GM19239 (cell line): ENCODE results near the gene LTA.

Experiments used
- DNase-seq: peaks from one replicate; pipeline ENCODE4 v3.0.0; 2011; ENCODE audit warnings: low spot score; ENCODE audit not compliant: insufficient read length
- FAIRE-seq: peaks from 2 replicates; lab custom pipeline; 2011; peaks lifted over from hg19 to GRCh38; lab: Jason Lieb, UNC

Gene LTA

DNA sequence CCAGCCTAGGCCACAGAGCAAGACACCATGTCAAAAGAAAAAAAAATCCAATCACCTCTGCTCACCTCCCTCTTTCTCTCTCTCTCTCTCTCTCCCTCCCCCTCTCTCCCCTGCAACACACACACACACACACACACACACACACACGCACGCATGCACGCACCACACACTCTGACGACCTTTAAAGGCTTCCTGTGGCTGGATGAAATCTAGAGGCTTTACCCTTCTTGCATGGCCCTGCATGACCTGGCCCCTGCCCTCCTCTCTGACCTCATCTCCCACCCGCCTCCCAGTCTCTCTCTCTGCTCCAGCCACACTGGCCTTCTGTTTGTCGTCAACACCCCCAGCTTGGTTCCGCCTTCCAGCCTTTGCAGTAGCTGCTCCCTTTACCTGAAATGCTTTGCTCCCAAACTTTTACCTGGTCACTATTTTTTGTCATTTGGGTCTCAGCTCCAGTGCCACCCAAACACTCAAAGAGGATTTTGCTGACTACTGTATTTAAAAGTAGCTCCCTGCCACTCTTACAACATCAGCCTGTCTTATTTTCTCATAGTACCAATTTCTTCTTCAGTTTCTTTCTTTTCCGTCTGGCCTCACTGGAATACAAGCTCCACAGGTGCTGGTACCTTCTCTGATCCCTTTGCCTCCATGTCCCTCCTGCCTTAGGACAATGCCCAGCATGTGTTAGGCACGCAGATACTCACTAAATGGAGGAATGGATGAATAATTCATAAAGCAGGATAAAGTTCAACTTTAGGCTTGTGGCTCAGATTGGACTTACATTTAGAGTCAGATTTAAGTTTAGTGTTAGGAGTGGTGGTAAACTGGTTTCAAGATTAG, 4.3 kb upstream of the LTA start:
- peak; percentile 84 for FAIRE-seq

DNA sequence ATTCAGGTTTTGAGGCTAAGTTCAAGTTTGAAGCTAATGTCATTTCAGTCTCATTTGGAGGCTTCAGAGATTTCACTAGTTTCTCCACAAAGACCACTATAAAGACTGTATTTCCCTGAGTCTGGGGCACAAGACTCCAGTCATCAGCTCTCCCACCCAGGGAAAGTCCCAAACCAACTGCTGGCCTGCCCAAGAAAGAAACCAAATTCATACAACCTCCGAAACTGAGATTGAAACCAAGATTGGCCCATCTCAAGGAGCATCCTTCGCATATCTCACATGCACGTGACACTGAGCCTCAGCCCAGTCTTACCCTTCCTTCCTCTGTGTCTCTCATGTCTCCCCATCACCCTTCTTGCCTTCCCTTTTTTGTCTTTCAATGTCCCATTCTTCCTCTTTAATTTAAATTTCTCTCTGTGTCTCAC, 3.5 kb upstream of the LTA start:
- DNase-seq (no peak), FAIRE-seq (peak; percentile 99)

More for the DNA sequence above, 4.3 kb upstream of the LTA start:
- no peak for DNase-seq

DNA sequence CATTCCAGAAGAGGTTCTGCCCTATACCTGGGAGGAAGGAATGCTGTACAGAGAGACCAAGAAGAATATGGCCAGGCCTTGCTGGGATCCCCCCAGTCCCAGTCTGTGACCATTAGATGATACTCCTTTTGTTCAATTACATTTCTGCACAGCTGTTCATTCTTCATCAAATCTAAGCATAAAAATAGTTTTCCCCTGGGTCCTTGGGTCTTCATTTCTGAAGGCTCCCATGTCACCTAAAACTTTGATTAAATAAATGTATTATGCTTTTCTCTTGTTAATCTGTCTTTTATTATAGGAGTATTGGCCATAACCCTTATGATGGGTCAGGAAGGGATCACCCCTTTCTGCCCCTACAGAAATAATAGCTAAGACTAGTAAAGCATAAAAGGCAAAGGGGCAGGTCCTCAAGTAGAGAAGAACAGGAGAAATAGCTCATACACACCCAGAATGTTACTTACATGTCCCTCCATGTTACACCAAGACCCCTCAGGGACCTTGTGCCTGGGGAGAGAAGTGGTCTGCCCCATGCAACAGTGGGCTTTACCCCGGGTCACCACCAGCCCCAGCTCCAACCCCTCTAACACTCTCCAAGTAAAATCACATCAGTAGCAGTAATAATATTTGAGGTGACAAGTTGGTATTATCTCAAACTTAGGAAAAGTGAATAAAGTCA, 2.1 kb upstream of the LTA start:
- DNase-seq (no peak), FAIRE-seq (no peak)

DNA sequence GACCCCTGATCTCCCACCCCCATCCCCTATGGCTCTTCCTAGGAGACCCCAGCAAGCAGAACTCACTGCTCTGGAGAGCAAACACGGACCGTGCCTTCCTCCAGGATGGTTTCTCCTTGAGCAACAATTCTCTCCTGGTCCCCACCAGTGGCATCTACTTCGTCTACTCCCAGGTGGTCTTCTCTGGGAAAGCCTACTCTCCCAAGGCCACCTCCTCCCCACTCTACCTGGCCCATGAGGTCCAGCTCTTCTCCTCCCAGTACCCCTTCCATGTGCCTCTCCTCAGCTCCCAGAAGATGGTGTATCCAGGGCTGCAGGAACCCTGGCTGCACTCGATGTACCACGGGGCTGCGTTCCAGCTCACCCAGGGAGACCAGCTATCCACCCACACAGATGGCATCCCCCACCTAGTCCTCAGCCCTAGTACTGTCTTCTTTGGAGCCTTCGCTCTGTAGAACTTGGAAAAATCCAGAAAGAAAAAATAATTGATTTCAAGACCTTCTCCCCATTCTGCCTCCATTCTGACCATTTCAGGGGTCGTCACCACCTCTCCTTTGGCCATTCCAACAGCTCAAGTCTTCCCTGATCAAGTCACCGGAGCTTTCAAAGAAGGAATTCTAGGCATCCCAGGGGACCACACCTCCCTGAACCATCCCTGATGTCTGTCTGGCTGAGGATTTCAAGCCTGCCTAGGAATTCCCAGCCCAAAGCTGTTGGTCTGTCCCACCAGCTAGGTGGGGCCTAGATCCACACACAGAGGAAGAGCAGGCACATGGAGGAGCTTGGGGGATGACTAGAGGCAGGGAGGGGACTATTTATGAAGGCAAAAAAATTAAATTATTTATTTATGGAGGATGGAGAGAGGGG, 1.4 kb downstream of the LTA start:
- FAIRE-seq (no peak), DNase-seq (no peak)

DNA sequence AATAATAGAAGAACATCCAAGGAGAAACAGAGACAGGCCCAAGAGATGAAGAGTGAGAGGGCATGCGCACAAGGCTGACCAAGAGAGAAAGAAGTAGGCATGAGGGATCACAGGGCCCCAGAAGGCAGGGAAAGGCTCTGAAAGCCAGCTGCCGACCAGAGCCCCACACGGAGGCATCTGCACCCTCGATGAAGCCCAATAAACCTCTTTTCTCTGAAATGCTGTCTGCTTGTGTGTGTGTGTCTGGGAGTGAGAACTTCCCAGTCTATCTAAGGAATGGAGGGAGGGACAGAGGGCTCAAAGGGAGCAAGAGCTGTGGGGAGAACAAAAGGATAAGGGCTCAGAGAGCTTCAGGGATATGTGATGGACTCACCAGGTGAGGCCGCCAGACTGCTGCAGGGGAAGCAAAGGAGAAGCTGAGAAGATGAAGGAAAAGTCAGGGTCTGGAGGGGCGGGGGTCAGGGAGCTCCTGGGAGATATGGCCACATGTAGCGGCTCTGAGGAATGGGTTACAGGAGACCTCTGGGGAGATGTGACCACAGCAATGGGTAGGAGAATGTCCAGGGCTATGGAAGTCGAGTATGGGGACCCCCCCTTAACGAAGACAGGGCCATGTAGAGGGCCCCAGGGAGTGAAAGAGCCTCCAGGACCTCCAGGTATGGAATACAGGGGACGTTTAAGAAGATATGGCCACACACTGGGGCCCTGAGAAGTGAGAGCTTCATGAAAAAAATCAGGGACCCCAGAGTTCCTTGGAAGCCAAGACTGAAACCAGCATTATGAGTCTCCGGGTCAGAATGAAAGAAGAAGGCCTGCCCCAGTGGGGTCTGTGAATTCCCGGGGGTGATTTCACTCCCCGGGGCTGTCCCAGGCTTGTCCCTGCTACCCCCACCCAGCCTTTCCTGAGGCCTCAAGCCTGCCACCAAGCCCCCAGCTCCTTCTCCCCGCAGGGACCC, 2.3 kb downstream of the LTA start:
- peak; percentile 18 for FAIRE-seq

DNA sequence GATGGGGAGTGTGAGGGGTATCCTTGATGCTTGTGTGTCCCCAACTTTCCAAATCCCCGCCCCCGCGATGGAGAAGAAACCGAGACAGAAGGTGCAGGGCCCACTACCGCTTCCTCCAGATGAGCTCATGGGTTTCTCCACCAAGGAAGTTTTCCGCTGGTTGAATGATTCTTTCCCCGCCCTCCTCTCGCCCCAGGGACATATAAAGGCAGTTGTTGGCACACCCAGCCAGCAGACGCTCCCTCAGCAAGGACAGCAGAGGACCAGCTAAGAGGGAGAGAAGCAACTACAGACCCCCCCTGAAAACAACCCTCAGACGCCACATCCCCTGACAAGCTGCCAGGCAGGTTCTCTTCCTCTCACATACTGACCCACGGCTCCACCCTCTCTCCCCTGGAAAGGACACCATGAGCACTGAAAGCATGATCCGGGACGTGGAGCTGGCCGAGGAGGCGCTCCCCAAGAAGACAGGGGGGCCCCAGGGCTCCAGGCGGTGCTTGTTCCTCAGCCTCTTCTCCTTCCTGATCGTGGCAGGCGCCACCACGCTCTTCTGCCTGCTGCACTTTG, 3.3 kb downstream of the LTA start, which contains the start of gene TNF:
TNF (plus strand) TSS at position 231 of the 567 bp plus-strand sequence; CDS start at position 408, 177 bp downstream.
- no peak for DNase-seq
- peak; percentile 94 for FAIRE-seq

More for the DNA sequence above, 2.3 kb downstream of the LTA start:
- no peak for DNase-seq

DNA sequence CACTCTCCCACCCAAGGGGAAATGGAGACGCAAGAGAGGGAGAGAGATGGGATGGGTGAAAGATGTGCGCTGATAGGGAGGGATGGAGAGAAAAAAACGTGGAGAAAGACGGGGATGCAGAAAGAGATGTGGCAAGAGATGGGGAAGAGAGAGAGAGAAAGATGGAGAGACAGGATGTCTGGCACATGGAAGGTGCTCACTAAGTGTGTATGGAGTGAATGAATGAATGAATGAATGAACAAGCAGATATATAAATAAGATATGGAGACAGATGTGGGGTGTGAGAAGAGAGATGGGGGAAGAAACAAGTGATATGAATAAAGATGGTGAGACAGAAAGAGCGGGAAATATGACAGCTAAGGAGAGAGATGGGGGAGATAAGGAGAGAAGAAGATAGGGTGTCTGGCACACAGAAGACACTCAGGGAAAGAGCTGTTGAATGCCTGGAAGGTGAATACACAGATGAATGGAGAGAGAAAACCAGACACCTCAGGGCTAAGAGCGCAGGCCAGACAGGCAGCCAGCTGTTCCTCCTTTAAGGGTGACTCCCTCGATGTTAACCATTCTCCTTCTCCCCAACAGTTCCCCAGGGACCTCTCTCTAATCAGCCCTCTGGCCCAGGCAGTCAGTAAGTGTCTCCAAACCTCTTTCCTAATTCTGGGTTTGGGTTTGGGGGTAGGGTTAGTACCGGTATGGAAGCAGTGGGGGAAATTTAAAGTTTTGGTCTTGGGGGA, 4.0 kb downstream of the LTA start:
- DNase-seq, result no peak
- peak; percentile 68 for FAIRE-seq

DNA sequence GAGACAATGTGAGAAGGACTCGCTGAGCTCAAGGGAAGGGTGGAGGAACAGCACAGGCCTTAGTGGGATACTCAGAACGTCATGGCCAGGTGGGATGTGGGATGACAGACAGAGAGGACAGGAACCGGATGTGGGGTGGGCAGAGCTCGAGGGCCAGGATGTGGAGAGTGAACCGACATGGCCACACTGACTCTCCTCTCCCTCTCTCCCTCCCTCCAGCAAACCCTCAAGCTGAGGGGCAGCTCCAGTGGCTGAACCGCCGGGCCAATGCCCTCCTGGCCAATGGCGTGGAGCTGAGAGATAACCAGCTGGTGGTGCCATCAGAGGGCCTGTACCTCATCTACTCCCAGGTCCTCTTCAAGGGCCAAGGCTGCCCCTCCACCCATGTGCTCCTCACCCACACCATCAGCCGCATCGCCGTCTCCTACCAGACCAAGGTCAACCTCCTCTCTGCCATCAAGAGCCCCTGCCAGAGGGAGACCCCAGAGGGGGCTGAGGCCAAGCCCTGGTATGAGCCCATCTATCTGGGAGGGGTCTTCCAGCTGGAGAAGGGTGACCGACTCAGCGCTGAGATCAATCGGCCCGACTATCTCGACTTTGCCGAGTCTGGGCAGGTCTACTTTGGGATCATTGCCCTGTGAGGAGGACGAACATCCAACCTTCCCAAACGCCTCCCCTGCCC, 4.9 kb downstream of the LTA start:
- FAIRE-seq, result peak; percentile 89

DNA sequence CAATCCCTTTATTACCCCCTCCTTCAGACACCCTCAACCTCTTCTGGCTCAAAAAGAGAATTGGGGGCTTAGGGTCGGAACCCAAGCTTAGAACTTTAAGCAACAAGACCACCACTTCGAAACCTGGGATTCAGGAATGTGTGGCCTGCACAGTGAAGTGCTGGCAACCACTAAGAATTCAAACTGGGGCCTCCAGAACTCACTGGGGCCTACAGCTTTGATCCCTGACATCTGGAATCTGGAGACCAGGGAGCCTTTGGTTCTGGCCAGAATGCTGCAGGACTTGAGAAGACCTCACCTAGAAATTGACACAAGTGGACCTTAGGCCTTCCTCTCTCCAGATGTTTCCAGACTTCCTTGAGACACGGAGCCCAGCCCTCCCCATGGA, 5.5 kb downstream of the LTA start:
- no peak for DNase-seq
- FAIRE-seq, result no peak

More for the DNA sequence above, 4.9 kb downstream of the LTA start:
- DNase-seq, result no peak

DNA sequence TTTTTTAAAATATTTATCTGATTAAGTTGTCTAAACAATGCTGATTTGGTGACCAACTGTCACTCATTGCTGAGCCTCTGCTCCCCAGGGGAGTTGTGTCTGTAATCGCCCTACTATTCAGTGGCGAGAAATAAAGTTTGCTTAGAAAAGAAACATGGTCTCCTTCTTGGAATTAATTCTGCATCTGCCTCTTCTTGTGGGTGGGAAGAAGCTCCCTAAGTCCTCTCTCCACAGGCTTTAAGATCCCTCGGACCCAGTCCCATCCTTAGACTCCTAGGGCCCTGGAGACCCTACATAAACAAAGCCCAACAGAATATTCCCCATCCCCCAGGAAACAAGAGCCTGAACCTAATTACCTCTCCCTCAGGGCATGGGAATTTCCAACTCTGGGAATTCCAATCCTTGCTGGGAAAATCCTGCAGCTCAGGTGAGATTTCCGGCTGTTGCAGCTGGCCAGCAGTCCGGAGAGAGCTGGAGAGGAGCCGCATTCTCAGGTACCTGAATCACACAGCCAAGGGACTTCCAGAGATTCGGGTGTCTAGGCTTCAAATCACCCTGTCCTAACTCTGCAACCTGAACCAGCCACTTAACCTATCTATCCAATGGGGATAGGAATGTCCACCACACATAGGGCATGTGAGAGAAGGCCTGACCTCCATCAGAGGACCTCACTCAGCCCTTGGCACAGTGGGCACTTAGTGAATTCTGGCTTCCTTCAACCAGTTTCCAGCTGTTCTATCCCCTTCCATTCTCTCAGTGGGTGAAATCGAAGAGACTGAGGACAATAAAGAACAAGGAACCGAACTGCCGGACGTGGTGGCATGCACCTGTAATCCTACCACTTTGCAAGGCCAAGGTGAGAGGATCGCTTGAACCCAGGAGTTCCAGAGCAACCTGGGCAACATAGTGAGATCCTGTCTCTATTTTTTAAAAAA, 6.4 kb downstream of the LTA start:
- no peak for DNase-seq
- no peak for FAIRE-seq

DNA sequence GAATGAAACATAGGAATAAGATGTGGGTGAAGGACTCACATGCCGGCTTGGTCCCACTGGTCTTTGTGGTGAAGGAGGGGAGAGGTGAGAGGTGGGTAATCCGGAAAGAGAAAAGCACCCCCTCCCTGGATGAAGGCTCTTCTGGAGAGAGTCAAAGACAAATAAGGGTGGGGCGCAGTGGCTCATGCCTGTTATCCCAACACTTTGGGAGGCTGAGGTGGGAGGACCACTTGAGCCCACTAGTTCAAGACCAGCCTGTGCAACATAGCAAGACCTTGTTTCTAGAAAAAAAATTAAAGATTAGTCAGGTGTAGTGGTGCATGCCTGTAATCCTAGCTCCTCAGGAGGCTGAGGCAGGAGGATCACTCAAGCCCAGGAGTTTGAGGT, 7.0 kb downstream of the LTA start:
- DNase-seq (no peak), FAIRE-seq (no peak)

DNA sequence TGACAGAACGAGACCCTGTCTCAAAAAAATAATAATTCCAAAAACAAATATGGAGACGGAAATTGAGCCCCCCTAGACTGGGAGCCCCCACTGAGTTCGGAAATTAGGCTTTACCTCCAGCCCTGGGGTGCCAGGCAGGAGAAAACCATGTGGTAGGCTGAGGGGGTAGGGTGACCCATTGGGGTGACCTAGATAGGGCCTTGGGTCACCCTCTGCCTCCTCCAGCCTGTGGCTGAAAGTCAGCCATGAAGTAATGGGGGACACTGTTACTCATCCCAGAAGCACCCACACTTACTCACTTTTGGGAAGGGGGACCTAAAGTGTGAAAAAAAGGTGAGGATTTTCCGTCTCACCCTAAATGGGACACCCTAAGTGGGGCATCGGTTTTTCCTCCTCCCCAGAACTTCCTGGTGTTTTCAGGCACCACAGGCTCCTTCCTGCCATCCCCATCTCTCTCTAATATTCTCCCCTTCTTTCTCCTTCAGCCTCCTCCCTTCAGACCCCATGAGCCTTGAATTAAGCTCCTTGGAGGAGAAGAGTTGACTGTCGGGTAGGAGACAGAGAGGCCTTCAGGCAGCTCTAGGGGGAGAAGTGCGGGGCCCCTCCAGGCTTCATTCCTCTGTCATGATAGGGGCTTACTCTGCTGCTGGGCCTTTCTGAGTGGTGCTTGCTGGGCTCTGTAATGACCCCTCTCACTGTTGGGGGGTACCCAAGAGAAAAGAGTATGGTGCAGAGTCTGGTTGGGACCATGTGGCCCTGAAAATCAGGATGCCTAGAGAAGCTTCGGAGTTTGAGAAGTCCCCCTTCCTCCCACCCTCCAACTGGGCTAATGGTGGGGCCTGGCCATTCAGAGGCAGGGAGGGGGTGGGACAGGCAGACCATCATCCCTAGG, 7.7 kb downstream of the LTA start:
- DNase-seq (no peak), FAIRE-seq (no peak)

DNA sequence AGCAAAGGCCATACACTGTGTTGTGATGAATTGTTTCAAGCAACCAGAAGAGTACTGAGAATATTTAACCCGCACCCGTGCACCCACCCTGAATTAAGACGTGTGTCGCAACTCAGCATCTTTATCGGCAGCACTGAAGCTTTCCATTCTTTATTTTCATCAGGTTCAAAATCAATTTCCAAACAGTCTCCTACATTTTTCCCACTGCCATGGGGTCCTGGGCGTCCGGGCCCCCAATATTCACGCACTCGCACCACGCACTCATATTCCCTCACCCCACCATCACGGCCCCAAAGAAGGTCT, 8.3 kb downstream of the LTA start:
- DNase-seq (no peak), FAIRE-seq (no peak)

DNA sequence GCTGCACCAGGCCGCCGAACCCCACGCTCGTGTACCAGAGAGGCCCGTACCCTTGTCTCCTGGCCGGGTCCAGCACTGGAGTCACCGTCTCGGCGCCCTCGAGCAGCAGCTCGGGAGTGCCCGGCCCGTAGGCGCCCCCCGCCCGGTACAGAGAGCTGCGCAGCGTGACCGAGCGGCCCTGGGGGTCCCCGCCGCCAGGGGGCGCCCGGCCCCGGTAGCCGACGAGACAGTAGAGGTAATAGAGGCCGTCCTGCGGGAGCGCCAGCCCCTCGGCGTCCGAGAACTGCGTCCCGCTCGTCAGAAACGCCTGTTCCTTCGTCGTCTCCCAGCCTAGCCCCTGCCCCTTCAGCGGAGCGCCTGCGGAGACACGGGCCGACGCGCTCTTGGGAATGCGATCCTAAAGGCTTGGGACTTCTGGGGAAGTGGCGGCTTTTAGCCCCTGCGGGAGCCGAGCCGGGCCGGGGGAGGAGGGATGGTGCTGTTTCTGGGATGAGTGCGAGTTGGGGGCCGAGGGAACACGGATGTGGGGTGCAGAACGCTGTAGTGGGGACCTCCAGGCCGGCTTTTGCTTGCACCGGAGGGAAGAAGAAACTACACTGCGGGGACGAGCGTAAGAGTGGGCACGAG, 8.8 kb downstream of the LTA start:
- no peak for DNase-seq
- peak; percentile 31 for FAIRE-seq

DNA sequence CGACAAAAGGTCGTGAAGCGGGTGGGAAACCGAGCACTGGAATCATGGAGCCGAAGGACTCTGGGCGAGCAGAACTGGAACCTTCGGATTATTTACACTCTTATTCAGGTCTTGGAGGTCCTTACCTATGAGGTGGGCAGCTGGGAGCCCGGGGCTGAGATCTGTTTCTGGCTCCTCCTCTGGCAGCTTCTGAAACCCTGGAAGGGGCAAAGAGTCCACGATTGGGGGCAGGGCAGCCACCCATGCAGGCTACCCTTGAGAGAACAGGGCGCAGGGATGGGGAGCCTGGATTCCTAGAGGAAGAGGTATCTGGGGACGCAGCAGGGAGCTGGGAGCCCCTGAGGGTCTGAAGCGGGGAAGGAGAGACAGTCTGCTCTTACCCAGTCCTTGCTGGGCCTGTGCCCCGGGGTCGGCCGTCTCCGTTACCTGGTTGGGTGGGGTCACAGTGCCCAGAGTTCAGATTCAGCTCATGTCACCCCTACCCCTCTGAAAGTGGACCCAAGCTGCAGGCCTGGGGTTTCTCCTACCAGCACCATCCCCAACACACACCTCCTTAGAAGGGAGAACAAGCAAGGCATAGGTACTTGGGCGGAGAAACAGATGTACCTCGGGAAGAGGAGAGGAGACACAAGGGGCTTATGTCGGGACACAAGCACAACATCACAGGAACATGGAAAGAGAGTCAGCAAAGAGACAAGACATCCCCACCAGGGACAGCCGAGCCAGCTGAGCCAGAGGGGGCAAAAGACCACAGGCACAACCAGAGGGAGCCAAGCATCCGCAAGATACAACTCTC, 9.5 kb downstream of the LTA start:
- FAIRE-seq (peak; percentile 44), DNase-seq (no peak)
